NCI-H82 treated with DMSO at 0.1 percent for 48 hours (cell line): ENCODE measurements around the gene FTL.

Experiments
- DNase-seq: peaks from one replicate; lab custom pipeline; 2025; ENCODE audit not compliant: unreplicated experiment; lab: John Stamatoyannopoulos, UW

Gene FTL

GRCh38 chr19:48945415-48945814, 19.7 kb upstream of the FTL start:
- no peak for DNase-seq

GRCh38 chr19:48945817-48946216, 19.3 kb upstream of the FTL start:
- DNase-seq: no peak

- DNase-seq: no peak
These were observed 18.4 kb upstream of the FTL start for GRCh38 chr19:48946463-48947257.

DNA sequence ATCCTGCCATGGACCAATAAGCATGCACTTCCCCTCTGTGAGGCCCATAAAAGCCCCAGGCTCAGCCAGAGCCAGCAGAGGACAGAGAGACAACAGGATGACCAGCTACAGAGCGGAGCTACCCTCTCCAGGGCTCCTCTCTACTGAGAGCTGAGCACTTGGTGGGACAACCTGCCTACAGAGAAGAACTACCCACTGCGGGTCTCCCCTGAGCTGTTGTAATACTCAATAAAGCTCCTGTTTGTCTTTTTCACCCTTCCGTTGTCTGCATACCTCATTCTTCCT, 17.9 kb upstream of the FTL start:
- no peak for DNase-seq

GRCh38 chr19:48950159-48950558, 14.9 kb upstream of the FTL start:
- DNase-seq: no peak

- no peak for DNase-seq
These were observed 14.1 kb upstream of the FTL start for GRCh38 chr19:48950830-48951519.

DNA sequence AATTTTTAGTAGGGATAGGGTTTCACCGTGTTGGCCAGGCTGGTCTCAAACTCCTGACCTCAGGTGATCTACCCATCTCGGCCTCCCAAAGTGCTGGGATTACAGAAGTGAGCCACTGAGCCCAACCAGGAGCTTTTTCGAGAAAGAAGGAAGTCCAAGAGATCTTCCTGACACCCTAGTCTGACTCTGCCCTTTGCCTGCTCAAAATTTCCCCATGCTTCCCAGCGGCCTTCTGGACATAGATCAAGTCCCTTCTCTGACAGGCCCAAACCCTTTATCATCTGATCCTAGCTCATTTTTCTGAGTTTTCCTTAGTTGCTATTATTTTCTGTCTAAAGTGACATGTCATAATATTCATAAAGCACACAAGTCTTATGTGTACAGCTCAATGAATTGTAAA, 12.0 kb upstream of the FTL start:
- DNase-seq: no peak

DNA sequence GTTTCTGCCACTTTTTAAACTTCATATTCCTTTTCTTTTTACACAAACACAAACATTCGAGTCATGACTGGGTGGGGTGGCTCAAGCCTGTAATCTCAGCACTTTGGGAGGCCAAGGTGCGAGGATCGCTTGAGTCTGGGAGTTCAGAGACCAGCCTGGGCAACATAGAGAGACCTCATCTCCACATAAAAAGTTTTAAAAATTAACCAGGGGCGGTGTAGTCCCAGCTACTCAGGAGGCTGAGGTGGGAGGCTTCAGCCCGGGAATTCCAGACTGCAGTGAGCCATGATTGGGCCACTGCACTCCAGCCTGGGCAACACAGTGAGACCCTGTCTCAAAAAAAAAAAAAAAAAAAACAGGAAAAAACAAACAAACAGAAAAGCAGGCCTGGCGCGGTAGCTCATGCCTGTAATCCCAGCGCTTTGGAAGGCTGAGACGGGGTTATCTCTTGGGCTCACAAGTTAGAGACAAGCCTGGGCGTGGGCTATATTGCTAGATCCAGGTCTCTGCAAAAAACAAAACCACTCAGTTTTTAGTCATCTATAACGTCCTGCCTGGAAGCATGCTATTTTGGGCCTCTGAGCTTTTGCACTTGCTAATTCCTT, 11.0 kb upstream of the FTL start:
- DNase-seq: no peak

GRCh38 chr19:48954595-48955307, 10.4 kb upstream of the FTL start, which contains the start of gene BAX:
TSS of gene BAX (plus strand) at chr19:48954875. CDS start at chr19:48954929, 54 bp downstream.
- peak; percentile 91 for DNase-seq

DNA sequence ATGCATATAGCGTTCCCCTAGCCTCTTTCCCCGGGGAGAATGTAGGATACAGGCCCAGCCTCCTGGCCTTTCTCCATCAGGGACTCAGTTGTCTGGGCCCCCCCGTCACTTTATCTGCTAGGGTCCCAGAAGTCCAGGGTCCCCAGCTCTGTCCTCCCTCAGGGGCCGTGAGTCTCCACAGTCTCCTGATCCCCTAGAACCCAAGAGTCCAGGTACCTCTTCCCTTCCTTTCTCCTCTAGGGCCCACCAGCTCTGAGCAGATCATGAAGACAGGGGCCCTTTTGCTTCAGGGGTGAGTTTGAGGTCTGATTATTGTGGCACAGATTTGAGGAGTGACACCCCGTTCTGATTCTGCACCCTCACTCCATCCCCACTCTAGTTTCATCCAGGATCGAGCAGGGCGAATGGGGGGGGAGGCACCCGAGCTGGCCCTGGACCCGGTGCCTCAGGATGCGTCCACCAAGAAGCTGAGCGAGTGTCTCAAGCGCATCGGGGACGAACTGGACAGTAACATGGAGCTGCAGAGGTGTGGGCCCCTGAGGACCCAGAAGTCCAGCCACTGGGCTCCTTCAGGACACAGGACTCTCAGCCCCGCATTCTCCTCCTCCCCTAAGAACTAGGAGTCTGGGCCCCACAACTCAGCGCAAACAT, 9.7 kb upstream of the FTL start:
- no peak for DNase-seq

- no peak for DNase-seq
These were observed 7.1 kb upstream of the FTL start for GRCh38 chr19:48958006-48958405.

- no peak for DNase-seq
These were observed 5.5 kb upstream of the FTL start for GRCh38 chr19:48959341-48960239.

- DNase-seq: no peak
These were observed 4.0 kb upstream of the FTL start for GRCh38 chr19:48961051-48961649.

DNA sequence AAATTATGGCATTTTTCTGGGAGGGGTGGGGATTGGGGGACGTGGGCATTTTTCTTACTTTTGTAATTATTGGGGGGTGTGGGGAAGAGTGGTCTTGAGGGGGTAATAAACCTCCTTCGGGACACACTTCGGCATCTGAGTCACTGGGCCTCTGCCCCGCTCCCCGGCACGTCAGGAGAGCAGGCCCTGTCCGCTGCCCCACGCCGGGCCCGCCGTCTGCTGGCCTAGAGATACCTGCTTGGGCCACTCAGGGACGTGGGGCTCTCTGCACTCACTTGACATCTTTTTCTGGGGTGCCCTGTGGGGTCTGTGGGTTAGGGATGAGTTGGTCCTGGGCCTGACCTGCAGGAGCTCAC, 3.5 kb upstream of the FTL start:
- DNase-seq: no peak

- no peak for DNase-seq
These were observed 2.9 kb upstream of the FTL start for GRCh38 chr19:48962029-48962848.

DNA sequence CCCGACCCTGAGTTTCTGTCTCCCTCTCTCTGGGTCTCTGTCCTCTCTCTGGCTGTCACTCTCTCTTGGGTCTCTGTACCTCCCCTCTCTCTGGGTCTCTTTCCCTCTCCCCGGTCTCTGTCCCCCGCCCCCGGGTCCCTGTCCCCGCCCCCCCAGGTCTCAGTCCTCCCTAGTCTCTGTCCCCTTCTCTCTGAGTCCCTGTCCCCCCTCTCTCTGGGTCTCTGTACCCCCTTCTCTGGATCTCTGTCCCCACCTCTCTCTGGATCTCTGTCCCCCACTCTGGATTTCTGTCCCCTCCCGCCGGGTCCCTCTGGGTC, 2.3 kb upstream of the FTL start:
- no peak for DNase-seq

GRCh38 chr19:48963371-48964204, 1.5 kb upstream of the FTL start:
- no peak for DNase-seq
